ENCODE results near the gene ADAMTSL3.

ADAMTSL3 gene

DNA sequence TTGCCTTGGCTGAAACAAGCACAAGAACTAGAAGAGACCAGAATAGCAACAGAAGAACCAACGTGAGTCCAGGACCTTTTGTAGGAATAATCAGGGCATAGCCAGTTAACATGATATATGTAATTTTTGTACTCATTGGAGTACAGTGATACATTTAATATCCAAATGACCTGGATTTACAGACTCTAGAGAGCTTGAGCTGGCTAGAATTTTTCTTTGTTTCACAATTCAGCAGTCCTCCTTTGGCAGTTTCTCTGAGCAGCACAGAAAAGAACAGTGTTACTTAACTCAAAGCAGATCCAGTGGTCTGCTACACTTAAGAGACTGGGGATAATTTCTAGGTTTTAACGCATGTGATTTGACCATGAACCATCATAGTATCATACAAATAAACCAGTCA lies 245.7 kb downstream of the ADAMTSL3 start:
- Mint-ChIP-seq H3K36me3 (ENCODE audit: low read depth) (no peaks in the 10 kb centered on the region), H3K4me1 (ENCODE audit: low read depth) (no peaks in the 10 kb centered on the region), H3K4me3 (no peak overlapping the region), H3K27me3 (no peaks in the 10 kb centered on the region), H3K27ac (no peak overlapping the region), H3K9me3 (peaks cover 3% of the 10 kb centered on the region)

DNA sequence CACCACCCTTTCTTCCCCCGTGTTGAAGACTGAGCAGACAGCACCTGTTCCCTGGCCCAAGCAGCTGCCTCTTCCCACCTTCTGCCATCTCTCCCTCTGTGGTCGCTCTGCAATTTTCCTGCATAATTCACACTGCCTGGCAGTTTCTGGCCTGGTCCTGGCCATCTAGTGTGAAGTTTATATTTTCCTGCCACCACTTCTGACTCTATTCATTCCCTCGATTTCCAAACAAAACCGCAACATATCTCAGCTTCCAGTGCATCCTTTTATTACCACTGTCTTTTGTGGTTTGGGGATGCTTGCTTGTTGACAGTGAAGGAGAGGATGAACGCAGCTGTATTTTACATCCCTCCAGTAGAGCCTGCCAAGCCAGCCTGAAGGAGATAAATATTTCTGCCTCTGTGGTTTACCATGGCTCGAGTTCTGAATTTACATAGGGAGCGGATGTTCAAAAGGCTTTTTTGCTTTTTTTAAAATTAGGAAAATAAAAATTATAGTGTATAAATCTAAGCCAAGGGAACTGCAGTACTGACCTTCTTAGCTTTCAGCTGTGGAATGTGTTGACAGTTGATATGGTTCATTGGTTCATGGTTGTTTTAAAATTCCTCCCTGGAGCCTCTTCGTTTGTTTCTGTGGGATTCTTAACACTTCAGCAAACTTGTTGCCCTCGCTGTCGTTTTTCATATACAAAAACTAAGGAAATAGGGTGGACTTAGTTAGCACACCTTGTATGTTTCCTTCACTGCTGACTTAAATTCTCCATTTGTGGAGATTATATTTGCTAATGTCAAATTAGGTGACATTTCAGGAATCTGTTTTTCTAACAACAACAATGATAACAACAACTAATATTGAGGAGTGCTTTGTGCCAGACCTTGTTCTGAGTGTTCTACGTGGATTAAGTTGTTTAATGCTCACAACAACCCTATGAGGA lies 250.5 kb downstream of the ADAMTSL3 start:
- H3K9me3 Mint-ChIP-seq: no peaks in the 10 kb centered on the region
- no peaks in the 10 kb centered on the region for H3K27me3 Mint-ChIP-seq
- no peak overlapping the region for H3K27ac Mint-ChIP-seq
- H3K36me3 Mint-ChIP-seq (ENCODE audit: low read depth): no peaks in the 10 kb centered on the region
- H3K4me1 Mint-ChIP-seq (ENCODE audit: low read depth): no peaks in the 10 kb centered on the region
- H3K4me3 Mint-ChIP-seq: no peak overlapping the region

DNA sequence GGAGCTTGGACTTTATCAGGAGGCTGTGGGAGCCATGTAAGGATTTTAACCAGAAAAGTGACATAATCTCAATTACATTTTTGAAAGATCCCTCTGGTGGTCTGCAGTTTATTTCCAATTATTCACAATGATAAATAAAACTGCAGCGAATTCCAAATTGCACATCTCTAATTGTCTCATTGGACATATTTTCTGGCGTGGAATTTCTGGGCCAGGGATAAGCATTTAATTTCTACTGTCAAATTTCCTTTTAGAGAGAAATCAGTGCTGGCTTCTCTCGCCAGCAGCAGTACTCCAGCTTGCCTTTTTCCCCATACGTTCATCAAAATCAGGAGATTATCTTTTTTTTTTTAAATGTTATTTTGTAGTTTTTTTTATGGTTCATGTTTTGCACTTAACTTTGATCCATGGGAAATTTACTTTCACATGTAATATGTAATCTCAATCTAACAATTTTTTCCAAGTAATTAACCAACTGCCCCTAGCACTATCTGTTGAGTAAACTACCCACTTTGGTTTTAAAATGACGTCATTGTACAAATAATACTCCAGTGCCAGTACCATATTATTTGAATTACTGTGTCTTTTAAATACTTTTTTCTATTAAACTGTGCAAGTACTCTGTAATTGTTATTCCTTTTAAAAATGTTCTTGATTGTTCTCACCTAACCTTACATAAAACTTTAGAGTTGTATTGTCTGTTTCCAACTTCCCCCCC lies 251.8 kb downstream of the ADAMTSL3 start:
- peaks cover 4% of the 10 kb centered on the region for H3K27me3 Mint-ChIP-seq
- no peaks in the 10 kb centered on the region for H3K4me1 Mint-ChIP-seq (ENCODE audit: low read depth)
- no peaks in the 10 kb centered on the region for H3K36me3 Mint-ChIP-seq (ENCODE audit: low read depth)
- no peaks in the 10 kb centered on the region for H3K9me3 Mint-ChIP-seq
- H3K4me3 Mint-ChIP-seq: no peak overlapping the region
- no peak overlapping the region for H3K27ac Mint-ChIP-seq

DNA sequence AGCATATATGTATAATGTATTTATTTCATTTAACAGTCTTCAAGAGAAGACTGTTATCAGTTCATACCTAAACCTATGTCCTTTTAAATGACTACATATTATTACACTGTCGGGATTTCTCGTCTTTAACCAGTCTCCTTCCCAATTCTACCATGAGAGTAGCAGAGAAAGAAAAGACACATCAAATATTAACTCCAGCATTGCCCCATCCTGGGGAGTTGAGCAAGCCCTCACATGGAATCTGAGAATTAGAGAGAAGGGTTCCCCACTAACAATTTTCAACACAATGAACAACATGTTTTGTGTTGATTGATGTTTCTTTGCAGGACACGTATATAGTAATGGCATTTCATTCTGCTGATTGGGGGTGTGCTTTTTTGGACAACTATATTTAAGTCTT lies 257.4 kb downstream of the ADAMTSL3 start:
- Mint-ChIP-seq H3K4me1 (ENCODE audit: low read depth) (no peaks in the 10 kb centered on the region), H3K27ac (no peak overlapping the region), H3K4me3 (no peak overlapping the region), H3K27me3 (peaks cover 10% of the 10 kb centered on the region), H3K36me3 (ENCODE audit: low read depth) (no peaks in the 10 kb centered on the region), H3K9me3 (no peaks in the 10 kb centered on the region)

DNA sequence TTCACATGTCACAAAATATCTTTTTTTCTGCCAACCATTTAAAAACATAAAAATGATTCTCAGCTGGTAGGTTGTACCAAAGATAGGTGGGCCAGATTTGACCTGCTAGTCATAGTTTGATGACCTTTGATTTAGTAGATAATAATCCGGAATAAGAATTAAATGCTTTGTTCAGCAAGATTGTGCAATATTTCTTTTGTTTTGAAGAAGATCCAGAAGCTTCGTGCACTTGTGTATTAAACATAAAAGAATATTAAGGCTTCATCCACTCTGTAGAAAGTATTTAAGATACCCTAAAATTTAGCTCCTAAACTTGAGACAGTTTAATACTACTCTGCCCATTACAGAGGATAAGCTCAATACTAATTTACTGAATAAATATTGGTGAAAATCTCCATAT lies 258.4 kb downstream of the ADAMTSL3 start:
- Mint-ChIP-seq H3K4me1 (ENCODE audit: low read depth) (no peaks in the 10 kb centered on the region), H3K4me3 (no peak overlapping the region), H3K27ac (no peak overlapping the region), H3K27me3 (peaks cover 13% of the 10 kb centered on the region), H3K36me3 (ENCODE audit: low read depth) (no peaks in the 10 kb centered on the region), H3K9me3 (no peaks in the 10 kb centered on the region)

DNA sequence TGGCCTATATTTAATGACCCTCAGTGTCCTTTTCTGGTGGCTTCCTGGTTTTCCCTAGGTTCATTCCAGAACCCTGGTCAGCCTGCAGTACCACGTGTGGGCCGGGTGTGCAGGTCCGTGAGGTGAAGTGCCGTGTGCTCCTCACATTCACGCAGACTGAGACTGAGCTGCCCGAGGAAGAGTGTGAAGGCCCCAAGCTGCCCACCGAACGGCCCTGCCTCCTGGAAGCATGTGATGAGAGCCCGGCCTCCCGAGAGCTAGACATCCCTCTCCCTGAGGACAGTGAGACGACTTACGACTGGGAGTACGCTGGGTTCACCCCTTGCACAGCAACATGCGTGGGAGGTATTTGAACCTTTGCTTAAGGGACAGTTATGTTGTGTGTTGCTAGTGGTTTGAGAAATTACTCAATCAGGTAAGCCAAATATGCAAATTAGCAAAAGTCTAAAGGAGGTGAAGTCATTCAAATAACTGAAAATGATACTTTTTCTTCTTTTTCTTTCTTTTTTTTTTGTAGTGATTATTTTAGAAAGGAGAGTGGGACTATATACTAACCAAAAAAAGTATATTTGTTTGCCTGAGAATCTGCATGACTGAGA lies 259.2 kb downstream of the ADAMTSL3 start:
- peaks cover 13% of the 10 kb centered on the region for H3K27me3 Mint-ChIP-seq
- H3K9me3 Mint-ChIP-seq: no peaks in the 10 kb centered on the region
- no peaks in the 10 kb centered on the region for H3K36me3 Mint-ChIP-seq (ENCODE audit: low read depth)
- H3K4me3 Mint-ChIP-seq: no peak overlapping the region
- peaks cover 2% of the 10 kb centered on the region for H3K4me1 Mint-ChIP-seq (ENCODE audit: low read depth)
- H3K27ac Mint-ChIP-seq: no peak overlapping the region

DNA sequence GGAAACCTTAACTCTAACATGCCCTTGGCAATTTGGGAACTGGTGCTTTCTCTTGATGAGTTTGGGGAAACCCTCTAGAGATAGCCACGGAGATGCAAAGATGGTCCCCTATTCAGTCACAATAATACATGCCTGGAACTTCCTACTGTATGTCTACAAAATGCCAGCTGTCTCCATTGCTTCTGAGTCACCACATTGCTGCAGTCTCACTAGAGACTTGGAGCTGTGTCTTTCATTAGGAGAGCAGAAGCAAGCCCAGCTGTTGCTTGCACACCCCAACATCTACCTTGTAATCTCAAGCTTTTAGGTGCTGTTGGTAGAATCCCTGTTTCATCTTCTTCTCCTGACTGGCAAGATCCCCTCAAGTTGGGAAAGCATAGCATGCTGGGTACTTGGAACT lies 261.0 kb downstream of the ADAMTSL3 start:
- no peaks in the 10 kb centered on the region for H3K9me3 Mint-ChIP-seq
- H3K4me1 Mint-ChIP-seq (ENCODE audit: low read depth): peaks cover 19% of the 10 kb centered on the region
- H3K36me3 Mint-ChIP-seq (ENCODE audit: low read depth): no peaks in the 10 kb centered on the region
- H3K4me3 Mint-ChIP-seq: no peak overlapping the region
- no peak overlapping the region for H3K27ac Mint-ChIP-seq
- H3K27me3 Mint-ChIP-seq: peaks cover 21% of the 10 kb centered on the region

DNA sequence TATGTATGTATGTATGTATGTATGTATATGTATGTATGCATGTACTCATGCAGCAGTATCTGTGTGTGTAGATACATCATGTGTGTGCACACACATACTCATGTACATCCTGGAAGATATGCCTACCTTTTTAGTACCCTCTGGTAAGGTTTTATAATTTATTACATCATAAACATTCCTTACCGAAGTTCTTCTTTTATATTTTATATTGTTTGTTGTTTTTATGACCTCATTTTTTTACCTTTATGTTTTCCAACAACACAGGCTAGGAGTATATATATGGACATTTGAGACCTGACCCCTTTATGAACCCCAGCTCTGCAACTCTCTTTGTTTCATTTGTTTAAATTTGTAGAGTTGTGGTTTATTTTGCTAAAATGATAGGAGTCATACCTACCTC lies 263.5 kb downstream of the ADAMTSL3 start:
- Mint-ChIP-seq H3K4me3 (no peak overlapping the region), H3K4me1 (ENCODE audit: low read depth) (peaks cover 19% of the 10 kb centered on the region), H3K27ac (no peak overlapping the region), H3K27me3 (peaks cover 18% of the 10 kb centered on the region), H3K9me3 (no peaks in the 10 kb centered on the region), H3K36me3 (ENCODE audit: low read depth) (no peaks in the 10 kb centered on the region)

DNA sequence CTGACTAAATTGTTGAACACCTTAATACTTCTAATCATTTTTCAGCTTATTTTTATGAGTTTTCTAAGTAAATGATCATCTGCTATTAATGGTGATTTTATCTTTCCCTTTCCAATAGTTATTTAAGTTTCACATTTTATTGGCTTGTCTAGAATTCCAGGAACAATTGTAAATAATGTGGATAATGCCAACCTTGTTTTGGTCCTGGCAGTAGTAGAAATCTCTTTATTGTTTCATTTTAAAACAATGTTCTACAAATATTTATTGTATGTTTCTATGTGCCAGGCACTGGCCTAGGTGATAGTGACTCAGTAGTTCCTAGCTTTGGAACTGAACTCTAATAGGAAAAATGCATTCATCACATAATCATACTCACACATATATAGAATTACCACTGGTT lies 264.1 kb downstream of the ADAMTSL3 start:
- no peaks in the 10 kb centered on the region for H3K36me3 Mint-ChIP-seq (ENCODE audit: low read depth)
- H3K27ac Mint-ChIP-seq: no peak overlapping the region
- H3K9me3 Mint-ChIP-seq: no peaks in the 10 kb centered on the region
- peaks cover 19% of the 10 kb centered on the region for H3K4me1 Mint-ChIP-seq (ENCODE audit: low read depth)
- H3K27me3 Mint-ChIP-seq: peaks cover 18% of the 10 kb centered on the region
- no peak overlapping the region for H3K4me3 Mint-ChIP-seq

DNA sequence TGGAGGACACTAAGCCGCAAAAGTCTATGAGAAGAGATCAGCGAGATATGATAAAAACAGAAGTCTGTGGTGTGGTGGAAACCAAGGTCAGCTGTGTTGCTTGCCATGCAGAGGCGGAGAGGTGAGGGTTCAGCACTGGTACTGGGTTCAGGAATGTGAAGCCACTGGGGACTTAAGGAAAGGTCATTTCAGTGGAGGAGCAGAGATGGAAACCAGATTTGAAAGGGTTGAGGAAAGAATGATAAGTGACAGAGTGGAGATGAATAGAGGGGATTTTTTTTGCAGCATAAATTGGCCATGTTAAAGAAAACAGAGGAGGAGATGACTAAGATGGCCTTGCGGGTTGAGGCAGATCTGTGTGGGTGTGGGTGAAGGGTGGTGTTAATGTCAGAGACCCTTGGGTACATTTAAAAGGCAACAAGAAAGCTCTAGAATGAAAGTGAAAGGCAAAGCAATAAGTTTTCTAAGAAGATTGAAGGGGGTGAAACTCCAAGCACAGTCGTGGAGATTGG lies 265.5 kb downstream of the ADAMTSL3 start:
- H3K9me3 Mint-ChIP-seq: no peaks in the 10 kb centered on the region
- peaks cover 18% of the 10 kb centered on the region for H3K27me3 Mint-ChIP-seq
- peaks cover 19% of the 10 kb centered on the region for H3K4me1 Mint-ChIP-seq (ENCODE audit: low read depth)
- H3K27ac Mint-ChIP-seq: peak overlapping the region; percentile 70
- no peak overlapping the region for H3K4me3 Mint-ChIP-seq
- H3K36me3 Mint-ChIP-seq (ENCODE audit: low read depth): no peaks in the 10 kb centered on the region

DNA sequence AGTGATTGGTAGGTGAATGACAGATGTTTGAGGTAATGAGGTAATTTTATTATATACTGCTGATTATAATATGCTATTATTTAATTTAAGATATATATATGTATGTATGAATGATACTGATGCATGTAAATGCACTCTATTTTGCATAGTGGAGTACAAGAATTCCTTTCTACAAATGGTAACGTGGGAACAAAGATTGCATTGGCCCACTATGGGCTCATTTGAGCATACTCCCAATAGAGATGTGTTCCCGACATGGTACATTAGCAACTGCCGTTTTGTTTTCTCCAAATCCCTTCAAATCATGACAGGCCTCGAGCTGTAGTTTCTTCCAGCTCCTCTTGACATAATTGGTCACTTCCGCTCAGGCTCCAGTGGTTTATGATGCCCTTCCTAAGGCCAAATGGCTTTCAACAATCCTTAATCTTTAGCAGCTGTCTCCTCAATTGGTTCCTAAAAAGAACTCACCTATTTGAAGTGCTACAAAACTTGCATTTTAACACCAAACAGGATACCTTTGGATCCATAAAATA lies 266.1 kb downstream of the ADAMTSL3 start:
- Mint-ChIP-seq H3K27me3 (peaks cover 18% of the 10 kb centered on the region), H3K27ac (no peak overlapping the region), H3K9me3 (no peaks in the 10 kb centered on the region), H3K4me1 (ENCODE audit: low read depth) (peaks cover 19% of the 10 kb centered on the region), H3K36me3 (ENCODE audit: low read depth) (no peaks in the 10 kb centered on the region), H3K4me3 (no peak overlapping the region)

DNA sequence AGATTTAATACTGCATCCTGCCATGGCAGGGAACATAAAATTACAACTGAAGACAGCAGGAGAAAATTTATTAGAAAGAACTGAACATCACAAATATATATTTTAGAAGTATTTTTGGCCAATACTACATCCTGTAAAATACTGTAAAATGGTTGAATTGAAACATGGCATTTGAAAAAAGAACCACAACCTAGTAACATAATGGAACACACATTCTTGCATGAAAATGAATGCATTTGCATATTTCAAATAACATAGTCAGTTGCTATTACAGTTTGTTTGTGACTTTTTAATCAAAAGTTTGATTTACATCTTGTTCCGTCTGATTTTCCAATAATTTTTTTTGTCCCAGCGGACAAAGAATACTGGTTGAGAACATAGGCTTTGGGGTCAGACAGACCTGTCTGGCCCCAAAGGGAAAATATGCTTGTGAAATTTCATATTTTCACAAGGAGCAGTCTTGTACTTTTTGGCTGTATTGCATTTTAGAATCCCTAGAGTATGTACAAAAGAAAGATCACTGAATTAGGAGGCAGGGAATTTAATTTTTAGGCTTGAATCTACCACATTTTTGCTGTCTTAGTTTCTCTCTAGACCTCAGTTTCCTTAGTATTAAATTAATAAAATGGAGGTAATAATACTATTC lies 268.8 kb downstream of the ADAMTSL3 start:
- Mint-ChIP-seq H3K27ac (no peak overlapping the region), H3K27me3 (peaks cover 9% of the 10 kb centered on the region), H3K36me3 (ENCODE audit: low read depth) (no peaks in the 10 kb centered on the region), H3K4me1 (ENCODE audit: low read depth) (peaks cover 19% of the 10 kb centered on the region), H3K9me3 (no peaks in the 10 kb centered on the region), H3K4me3 (no peak overlapping the region)

DNA sequence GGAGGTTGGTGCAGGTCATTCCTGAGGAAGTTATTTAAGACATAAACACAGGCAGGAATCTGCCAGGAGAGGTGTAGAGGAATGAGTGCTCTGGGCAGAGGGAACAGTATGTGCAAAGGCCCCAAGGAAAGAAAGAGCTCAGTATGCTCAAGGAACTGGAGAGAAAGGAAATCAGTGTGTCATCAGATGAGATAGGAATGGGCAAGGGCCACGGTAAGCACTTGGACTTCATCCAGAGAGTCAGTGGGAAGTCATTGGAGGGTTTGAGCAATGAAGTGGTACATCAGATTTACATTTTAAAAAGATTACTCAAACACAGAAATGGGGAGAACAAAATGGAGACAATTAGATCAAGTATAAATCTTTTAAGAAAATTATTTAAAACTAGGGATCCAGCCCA lies 272.2 kb downstream of the ADAMTSL3 start:
- H3K27me3 Mint-ChIP-seq: peaks cover 8% of the 10 kb centered on the region
- no peak overlapping the region for H3K27ac Mint-ChIP-seq
- H3K4me1 Mint-ChIP-seq (ENCODE audit: low read depth): peaks cover 6% of the 10 kb centered on the region
- no peaks in the 10 kb centered on the region for H3K9me3 Mint-ChIP-seq
- H3K4me3 Mint-ChIP-seq: no peak overlapping the region
- H3K36me3 Mint-ChIP-seq (ENCODE audit: low read depth): no peaks in the 10 kb centered on the region

DNA sequence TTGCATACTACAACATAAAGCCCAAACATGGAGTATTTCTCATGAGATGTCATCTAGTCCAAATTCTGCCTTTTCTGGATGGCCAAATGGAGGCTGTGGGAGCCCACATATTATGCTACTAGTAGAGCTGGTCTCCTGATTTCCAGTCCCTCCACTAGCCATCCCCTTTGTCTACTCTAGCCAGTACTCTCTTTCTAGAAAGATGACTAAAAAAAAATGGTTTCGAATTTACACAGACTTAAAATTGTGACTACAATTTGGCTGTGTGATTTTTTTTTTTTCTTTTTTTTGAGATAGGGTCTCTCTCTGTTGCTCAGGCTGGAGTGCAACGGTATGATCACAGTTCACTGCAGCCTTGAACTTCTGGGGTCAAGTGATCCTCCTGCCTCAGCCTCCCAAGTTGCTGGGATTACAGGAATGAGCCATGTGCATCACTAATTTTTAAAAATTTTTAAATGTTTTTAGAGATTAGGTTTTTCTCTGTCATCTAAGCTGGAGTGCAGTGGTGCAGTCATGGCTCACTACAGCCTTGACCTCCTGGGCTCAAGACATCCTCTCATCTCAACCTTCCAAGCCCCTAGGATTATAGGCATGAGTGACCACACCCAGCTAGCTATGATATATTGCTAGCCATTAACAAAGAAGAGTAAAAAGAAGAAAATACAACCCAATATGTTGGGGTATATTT lies 273.9 kb downstream of the ADAMTSL3 start:
- no peak overlapping the region for H3K27ac Mint-ChIP-seq
- no peaks in the 10 kb centered on the region for H3K36me3 Mint-ChIP-seq (ENCODE audit: low read depth)
- H3K4me3 Mint-ChIP-seq: no peak overlapping the region
- H3K9me3 Mint-ChIP-seq: peaks cover 4% of the 10 kb centered on the region
- peaks cover 6% of the 10 kb centered on the region for H3K4me1 Mint-ChIP-seq (ENCODE audit: low read depth)
- peaks cover 10% of the 10 kb centered on the region for H3K27me3 Mint-ChIP-seq

Data from stimulated activated naive CD8-positive, alpha-beta T cell treated with anti-CD3 and anti-CD28 coated beads, Interleukin-15, Interleukin-2, amounts not matched to agents 100 ng/mL and 50 ng/mL, for 24 hours (primary cell).